Tibial artery (tissue), 4 donors: ENCODE data around the gene SLC25A6.

Experiments
- DNase-seq, 2 donors: peaks; one replicate each; pipeline ENCODE4 v3.0.0-alpha.2; 2019
- H3K27ac ChIP-seq, 2 donors: fragments of 200-600 bp; sonication (generic) in 1 of 2; 1 replicate in 1 of 2; 2 replicates in 1 of 2; pipeline ENCODE4 v1.5.1; 2018 to 2019; ENCODE audit warnings: mild to moderate bottlenecking in 1 of 2
- H3K27me3 ChIP-seq, 2 donors: fragments of 200-600 bp; sonication (generic) in 1 of 2; one replicate each; pipeline versions ENCODE4 v1.5.1 to v1.6.0; 2016 to 2019
- H3K36me3 ChIP-seq, 3 donors: fragments of 200-600 bp; sonication (generic) in 2 of 3; one replicate each; pipeline ENCODE4 v1.5.1; 2016 to 2019; ENCODE audit warnings: mild to moderate bottlenecking in 2 of 3
- H3K4me1 ChIP-seq, 4 donors: fragments of 200-600 bp; sonication (generic) in 2 of 4; 1 replicate in 3 of 4; 2 replicates in 1 of 4; pipeline ENCODE4 v1.5.1; 2016 to 2019
- H3K4me3 ChIP-seq, 2 donors: fragments of 200-600 bp; sonication (generic) in 1 of 2; 1 replicate in 1 of 2; 2 replicates in 1 of 2; pipeline ENCODE4 v1.5.1; 2018 to 2019; ENCODE audit warnings: mild to moderate bottlenecking in 2 of 2
- H3K9me3 ChIP-seq, 3 donors: fragments of 200-600 bp; sonication (generic) in 1 of 3; one replicate each; pipeline ENCODE4 v1.5.1; 2016 to 2019
- CTCF ChIP-seq, 2 experiments: fragments of 200-600 bp in 1 of 2; fragments of 450-650 bp in 1 of 2; IDR thresholded peaks; one replicate each; pipeline ENCODE4 v1.5.1; 2017 to 2019; ENCODE audit warnings: antibody characterized with exemption in 2 of 2, mild to moderate bottlenecking in 1 of 2, moderate library complexity in 1 of 2
- intact Hi-C: fragments of 100-400 bp; cut with DNase I; formaldehyde crosslinking; loops from one replicate; pipeline ENCODE4 v1.15.0; 2023; ENCODE audit warnings: low total_unique reads

The SLC25A6 gene

GRCh38 chrX:1417921-1418771, 26.2 kb upstream of the SLC25A6 start:
- intact Hi-C loops = no loop called here
- peak in 1 of 2 donors; percentile 61 for DNase-seq
- no peaks in the 10 kb centered on the region for H3K4me1 ChIP-seq
- H3K9me3 ChIP-seq = peaks cover 0 to 18% (median 15%) of the 10 kb centered on the region in 3 donors
- H3K36me3 ChIP-seq = peaks cover 58 to 79% (median 63%) of the 10 kb centered on the region in 3 donors
- H3K4me3 ChIP-seq = no peak overlapping the region
- no peak overlapping the region for H3K27ac ChIP-seq
- no peaks in the 10 kb centered on the region for H3K27me3 ChIP-seq
- TF ChIP-seq CTCF (IDR thresholded peaks at IDR 0.05) = no peak

GRCh38 chrX:1416965-1417760, 25.2 kb upstream of the SLC25A6 start:
- no peak for TF ChIP-seq CTCF (IDR thresholded peaks at IDR 0.05)
- Histone ChIP-seq H3K27ac (no peak overlapping the region), H3K36me3 (peaks cover 55 to 78% (median 63%) of the 10 kb centered on the region in 3 donors), H3K27me3 (no peaks in the 10 kb centered on the region), H3K4me1 (no peaks in the 10 kb centered on the region), H3K4me3 (no peak overlapping the region), H3K9me3 (peaks cover 0 to 11% (median 6%) of the 10 kb centered on the region in 3 donors)
- intact Hi-C loops = no loop called here
- DNase-seq = peak in 1 of 2 donors; percentile 23

GRCh38 chrX:1416327-1416784, 24.4 kb upstream of the SLC25A6 start:
- TF ChIP-seq CTCF (IDR thresholded peaks at IDR 0.05) = no peak
- Histone ChIP-seq H3K27me3 (no peaks in the 10 kb centered on the region), H3K9me3 (peaks cover 0 to 6% (median 0%) of the 10 kb centered on the region in 3 donors), H3K4me3 (no peak overlapping the region), H3K27ac (no peak overlapping the region), H3K4me1 (no peaks in the 10 kb centered on the region), H3K36me3 (peaks cover 47 to 76% (median 60%) of the 10 kb centered on the region in 3 donors)
- intact Hi-C loops = no loop called here
- peak in 1 of 2 donors; percentile 19 for DNase-seq

- peak in 1 of 2 donors; percentile 59 for DNase-seq
- intact Hi-C loops = no loop called here
Observed at GRCh38 chrX:1412551-1413161, 20.7 kb upstream of the SLC25A6 start.

More at GRCh38 chrX:1412551-1413161, 20.7 kb upstream of the SLC25A6 start:
- no peak for TF ChIP-seq CTCF (IDR thresholded peaks at IDR 0.05)
- no peak overlapping the region for H3K27ac ChIP-seq
- no peaks in the 10 kb centered on the region for H3K4me1 ChIP-seq
- H3K36me3 ChIP-seq = peaks cover 22 to 57% (median 30%) of the 10 kb centered on the region in 3 donors
- H3K9me3 ChIP-seq = no peaks in the 10 kb centered on the region
- no peak overlapping the region for H3K4me3 ChIP-seq
- no peaks in the 10 kb centered on the region for H3K27me3 ChIP-seq
